AG09309 (cell line): Measurements from ENCODE around the gene NR2E3.

ENCODE experiments used
- DNase-seq: peaks from one replicate; pipeline ENCODE4 v3.0.0-alpha.2; 2010; ENCODE audit warnings: low read depth
- H3K4me3 ChIP-seq: 2 replicates; pipeline ENCODE4 v1.5.1; 2011; ENCODE audit warnings: mild to moderate bottlenecking, low read depth, low read length, moderate library complexity; ENCODE audit not compliant: control insufficient read depth
- CTCF ChIP-seq: IDR thresholded peaks from 2 replicates; pipeline ENCODE4 v1.5.1; 2011; ENCODE audit warnings: mild to moderate bottlenecking, low read depth, low read length, inconsistent platforms; ENCODE audit not compliant: insufficient read depth, control insufficient read depth; ENCODE audit errors: missing control alignments

NR2E3 gene

GRCh38 chr15:71823801-71824200 is 13.4 kb downstream of the NR2E3 start:
- DNase-seq, result no peak
- TF ChIP-seq CTCF, result no peak
- no peak overlapping the region for H3K4me3 ChIP-seq

- H3K4me3 ChIP-seq, result no peak overlapping the region
- DNase-seq, result no peak
- no peak for TF ChIP-seq CTCF
Observed at GRCh38 chr15:71825021-71825730, 14.8 kb downstream of the NR2E3 start.

DNA sequence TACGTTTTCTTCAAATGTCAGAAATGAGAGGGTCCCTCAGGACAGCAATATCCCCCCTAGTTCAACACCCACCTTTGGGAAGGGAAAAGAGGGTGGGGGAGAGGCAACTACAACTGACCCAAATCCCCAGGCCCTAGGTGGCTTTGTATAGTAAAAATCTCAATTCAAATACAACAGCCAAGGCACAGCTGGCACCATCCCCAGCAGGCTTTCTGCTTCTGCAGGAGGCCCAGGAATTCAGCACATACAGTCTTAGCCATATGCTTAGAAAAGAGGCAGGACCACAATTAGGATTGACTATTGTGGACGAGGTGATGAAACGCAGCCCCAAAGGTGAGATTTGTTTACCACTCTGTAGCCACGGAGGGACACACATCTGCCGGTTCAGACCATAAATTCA is 15.8 kb downstream of the NR2E3 start:
- H3K4me3 ChIP-seq, result no peak overlapping the region

DNA sequence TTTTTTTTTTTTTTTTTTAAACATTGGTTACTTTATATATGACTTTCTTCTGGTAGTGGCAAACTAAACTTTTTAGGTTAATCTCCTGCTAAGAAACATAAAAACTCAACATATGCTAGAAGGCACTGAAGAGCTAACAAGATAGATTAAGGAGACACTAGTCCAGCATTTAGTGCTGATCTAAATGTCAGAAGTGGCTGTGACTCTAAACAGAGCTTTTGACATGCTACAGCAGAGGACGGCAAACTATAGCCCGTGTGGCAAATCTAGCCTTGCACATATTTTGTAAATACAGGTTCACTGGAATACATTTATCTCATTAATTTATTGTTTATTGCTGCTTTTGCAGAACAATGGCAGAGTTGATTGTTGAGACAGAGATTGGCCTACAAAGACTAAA is 20.6 kb downstream of the NR2E3 start:
- no peak for TF ChIP-seq CTCF
- no peak for DNase-seq

More for the DNA sequence above, 15.8 kb downstream of the NR2E3 start:
- DNase-seq, result no peak
- TF ChIP-seq CTCF, result no peak

GRCh38 chr15:71841563-71841962 is 31.2 kb downstream of the NR2E3 start:
- no peak overlapping the region for H3K4me3 ChIP-seq
- no peak for DNase-seq
- no peak for TF ChIP-seq CTCF

More for the DNA sequence above, 20.6 kb downstream of the NR2E3 start:
- no peak overlapping the region for H3K4me3 ChIP-seq

GRCh38 chr15:71844916-71845315 is 34.6 kb downstream of the NR2E3 start:
- no peak for DNase-seq
- no peak for TF ChIP-seq CTCF
- H3K4me3 ChIP-seq, result no peak overlapping the region
